Measurements from ENCODE around the gene PEAK1.
A peak's percentile ranks its signal among the peaks of the same experiment; 100 is the strongest.

PEAK1 gene

GRCh38 chr15:77400258-77400657 is 19.6 kb downstream of the PEAK1 start:
- FAIRE-seq = no peak

GRCh38 chr15:77398927-77399326 is 21.0 kb downstream of the PEAK1 start:
- FAIRE-seq = no peak

GRCh38 chr15:77396692-77397091 is 23.2 kb downstream of the PEAK1 start:
- no peak for FAIRE-seq

GRCh38 chr15:77395013-77395774 is 24.7 kb downstream of the PEAK1 start:
- no peak for FAIRE-seq

GRCh38 chr15:77393471-77393840 is 26.4 kb downstream of the PEAK1 start:
- FAIRE-seq = no peak

- FAIRE-seq = no peak
Measured at GRCh38 chr15:77392762-77393470, 27.0 kb downstream of the PEAK1 start.

- no peak for FAIRE-seq
Measured at GRCh38 chr15:77391372-77391951, 28.4 kb downstream of the PEAK1 start.

GRCh38 chr15:77387365-77388105 is 32.4 kb downstream of the PEAK1 start:
- FAIRE-seq = no peak

- no peak for FAIRE-seq
Measured at GRCh38 chr15:77386626-77387025, 33.3 kb downstream of the PEAK1 start.

GRCh38 chr15:77384589-77385359 is 35.1 kb downstream of the PEAK1 start:
- no peak for FAIRE-seq

- no peak for FAIRE-seq
Measured at GRCh38 chr15:77384086-77384485, 35.8 kb downstream of the PEAK1 start.

GRCh38 chr15:77380033-77380432 is 39.9 kb downstream of the PEAK1 start:
- no peak for FAIRE-seq

- no peak for FAIRE-seq
Measured at GRCh38 chr15:77376770-77377169, 43.1 kb downstream of the PEAK1 start.

GRCh38 chr15:77375133-77375532 is 44.8 kb downstream of the PEAK1 start:
- no peak for FAIRE-seq

GRCh38 chr15:77373441-77373840 is 46.5 kb downstream of the PEAK1 start:
- no peak for FAIRE-seq

- peak; percentile 68 for FAIRE-seq
Measured at GRCh38 chr15:77371850-77372563, 47.9 kb downstream of the PEAK1 start.

GRCh38 chr15:77370580-77370979 is 49.3 kb downstream of the PEAK1 start:
- no peak for FAIRE-seq

GRCh38 chr15:77369168-77369567 is 50.7 kb downstream of the PEAK1 start:
- FAIRE-seq = no peak

- FAIRE-seq = no peak
Measured at GRCh38 chr15:77367631-77368030, 52.3 kb downstream of the PEAK1 start.

- no peak for FAIRE-seq
Measured at GRCh38 chr15:77361456-77361855, 58.4 kb downstream of the PEAK1 start.

- no peak for FAIRE-seq
Measured at GRCh38 chr15:77358545-77359240, 61.2 kb downstream of the PEAK1 start.

Measured in islet of Langerhans (tissue), 1 donor.